GM19372 (cell line): ENCODE measurements around the gene NR2F1-AS1.
"Not testable (repeated sequence)": the region's sequence is repeated elsewhere in the genome, so short reads cannot be mapped to it uniquely, and the experiment has no call there.

ENCODE experiments used
- ATAC-seq: cut with Tn5 transposase; IDR thresholded peaks from one replicate; pipeline ENCODE4 v1.9.1; 2021; ENCODE audit warnings: mild to moderate bottlenecking, low read depth, moderate library complexity; ENCODE audit not compliant: unreplicated experiment

NR2F1-AS1 gene

GRCh38 chr5:93557021-93557604 is 23.9 kb downstream of the NR2F1-AS1 start:
- no peak for ATAC-seq

GRCh38 chr5:93549594-93549993 is 31.4 kb downstream of the NR2F1-AS1 start:
- not testable (repeated sequence) for ATAC-seq

- no peak for ATAC-seq
These were observed 35.1 kb downstream of the NR2F1-AS1 start for GRCh38 chr5:93545872-93546271.

- ATAC-seq = no peak
These were observed 48.6 kb downstream of the NR2F1-AS1 start for GRCh38 chr5:93532370-93532769.

GRCh38 chr5:93521815-93522214 is 59.2 kb downstream of the NR2F1-AS1 start:
- ATAC-seq = not testable (repeated sequence)

- ATAC-seq = no peak
These were observed 61.3 kb downstream of the NR2F1-AS1 start for GRCh38 chr5:93519740-93520139.

- no peak for ATAC-seq
These were observed 63.2 kb downstream of the NR2F1-AS1 start for GRCh38 chr5:93517828-93518227.

GRCh38 chr5:93513298-93513697 is 67.7 kb downstream of the NR2F1-AS1 start:
- no peak for ATAC-seq

GRCh38 chr5:93512799-93513198 is 68.2 kb downstream of the NR2F1-AS1 start:
- no peak for ATAC-seq

- no peak for ATAC-seq
These were observed 69.6 kb downstream of the NR2F1-AS1 start for GRCh38 chr5:93511445-93511844.

GRCh38 chr5:93510626-93511380 is 70.2 kb downstream of the NR2F1-AS1 start:
- ATAC-seq = no peak

GRCh38 chr5:93505553-93505952 is 75.5 kb downstream of the NR2F1-AS1 start:
- ATAC-seq = not testable (repeated sequence)

- no peak for ATAC-seq
These were observed 77.4 kb downstream of the NR2F1-AS1 start for GRCh38 chr5:93503598-93504067.

GRCh38 chr5:93497096-93497495 is 83.9 kb downstream of the NR2F1-AS1 start:
- ATAC-seq = no peak

GRCh38 chr5:93479982-93480509 is 101.0 kb downstream of the NR2F1-AS1 start:
- no peak for ATAC-seq

GRCh38 chr5:93477816-93478215 is 103.2 kb downstream of the NR2F1-AS1 start:
- no peak for ATAC-seq

- no peak for ATAC-seq
These were observed 104.7 kb downstream of the NR2F1-AS1 start for GRCh38 chr5:93476251-93476742.

- no peak for ATAC-seq
These were observed 118.1 kb downstream of the NR2F1-AS1 start for GRCh38 chr5:93462916-93463315.

- no peak for ATAC-seq
These were observed 119.3 kb downstream of the NR2F1-AS1 start for GRCh38 chr5:93461756-93462155.

- ATAC-seq = no peak
These were observed 120.7 kb downstream of the NR2F1-AS1 start for GRCh38 chr5:93460286-93460685.

- not testable (repeated sequence) for ATAC-seq
These were observed 124.2 kb downstream of the NR2F1-AS1 start for GRCh38 chr5:93456796-93457195.

GRCh38 chr5:93454896-93455295 is 126.1 kb downstream of the NR2F1-AS1 start:
- ATAC-seq = no peak
